HuH-7.5 (cell line): Measurements from ENCODE around the gene CYP1A2.
"Not testable (repeated sequence)": the region's sequence is repeated elsewhere in the genome, so short reads cannot be mapped to it uniquely, and the experiment has no call there.

ENCODE experiments used
- DNase-seq: peaks from one replicate; pipeline ENCODE4 v3.0.0; 2011; ENCODE audit warnings: low spot score

CYP1A2 gene

GRCh38 chr15:74748322-74748946 lies at the start of gene CYP1A2:
Gene CYP1A2 (plus strand): TSS chr15:74748845. CDS start chr15:74749739, 894 bp downstream.
- no peak for DNase-seq

- no peak for DNase-seq
These were observed 39.6 kb upstream of the CYP1A2 start for GRCh38 chr15:74709011-74709410.

GRCh38 chr15:74709892-74710291 lies 38.8 kb upstream of the CYP1A2 start:
- no peak for DNase-seq

GRCh38 chr15:74710319-74711094 lies 38.1 kb upstream of the CYP1A2 start:
- no peak for DNase-seq

GRCh38 chr15:74712311-74712710 lies 36.3 kb upstream of the CYP1A2 start:
- no peak for DNase-seq

- DNase-seq = peak; percentile 80
These were observed 32.0 kb upstream of the CYP1A2 start for GRCh38 chr15:74716651-74717050.

GRCh38 chr15:74722591-74722990 lies 26.1 kb upstream of the CYP1A2 start:
- no peak for DNase-seq

- no peak for DNase-seq
These were observed 25.5 kb upstream of the CYP1A2 start for GRCh38 chr15:74723187-74723586.

- DNase-seq = peak; percentile 90
These were observed 24.8 kb upstream of the CYP1A2 start for GRCh38 chr15:74723754-74724334.

GRCh38 chr15:74724570-74725224 lies 23.9 kb upstream of the CYP1A2 start:
- no peak for DNase-seq

GRCh38 chr15:74725225-74725774 lies 23.3 kb upstream of the CYP1A2 start, which contains the start of gene CYP1A1:
Gene CYP1A1 (minus strand): TSS chr15:74725528. CDS start chr15:74723097, 2,431 bp downstream.
- DNase-seq = peak; percentile 75

GRCh38 chr15:74725845-74726773 lies 22.5 kb upstream of the CYP1A2 start:
- peak; percentile 93 for DNase-seq

GRCh38 chr15:74726774-74727164 lies 21.9 kb upstream of the CYP1A2 start:
- DNase-seq = no peak

- no peak for DNase-seq
These were observed 20.9 kb upstream of the CYP1A2 start for GRCh38 chr15:74727727-74728126.

- DNase-seq = not testable (repeated sequence)
These were observed 19.9 kb upstream of the CYP1A2 start for GRCh38 chr15:74728699-74729098.

- DNase-seq = not testable (repeated sequence)
These were observed 19.3 kb upstream of the CYP1A2 start for GRCh38 chr15:74729372-74729771.

GRCh38 chr15:74730619-74731316 lies 17.9 kb upstream of the CYP1A2 start:
- DNase-seq = peak; percentile 97

- no peak for DNase-seq
These were observed 15.8 kb upstream of the CYP1A2 start for GRCh38 chr15:74732846-74733245.

GRCh38 chr15:74733269-74733668 lies 15.4 kb upstream of the CYP1A2 start:
- no peak for DNase-seq

GRCh38 chr15:74735305-74735704 lies 13.3 kb upstream of the CYP1A2 start:
- DNase-seq = no peak
